SJSA1 (cell line): ENCODE results near the gene SCGB3A2. TPM values are rescaled to one million over a fixed set of nuclear protein-coding genes. Genes with fewer than 3 reads are reported as not detected.
"Not testable (repeated sequence)": the region's sequence is repeated elsewhere in the genome, so short reads cannot be mapped to it uniquely, and the experiment has no call there.

Experiments used
- DNase-seq, 2 experiments: peaks; one replicate each; pipeline ENCODE4 v3.0.0-alpha.2; 2015 to 2020; ENCODE audit warnings: low spot score in 2 of 2, low read depth in 1 of 2
- H3K27ac ChIP-seq: fragments of 250-450 bp; sonication (Bioruptor Pico); 2 replicates; pipeline ENCODE4 v1.5.1; 2020; ENCODE audit warnings: mild to moderate bottlenecking, moderate library complexity
- H3K27me3 ChIP-seq: fragments of 250-450 bp; sonication (Bioruptor Pico); replicated peaks from 2 replicates; pipeline ENCODE4 v1.5.1; 2020; ENCODE audit warnings: mild to moderate bottlenecking, moderate library complexity
- H3K36me3 ChIP-seq: fragments of 250-450 bp; sonication (Bioruptor Pico); 2 replicates; pipeline ENCODE4 v1.5.1; 2020; ENCODE audit warnings: mild to moderate bottlenecking
- H3K4me1 ChIP-seq: fragments of 250-450 bp; sonication (Bioruptor Pico); replicated peaks from 2 replicates; pipeline ENCODE4 v1.6.1; 2021; ENCODE audit warnings: mild to moderate bottlenecking
- H3K4me3 ChIP-seq: fragments of 250-450 bp; sonication (Bioruptor Pico); 2 replicates; pipeline ENCODE4 v1.5.1; 2020; ENCODE audit warnings: mild to moderate bottlenecking
- H3K9me3 ChIP-seq: fragments of 250-450 bp; sonication (Bioruptor Pico); replicated peaks from 2 replicates; pipeline ENCODE4 v1.5.1; 2020; ENCODE audit warnings: mild to moderate bottlenecking
- total RNA-seq: library from RNA; depleted of rRNA; stranded (reverse); fragments of >200 nt; shearing (Covaris generic); gene quantifications from 2 replicates; pipeline ENCODE4 v1.2.3, GENCODE V29; 2014

The SCGB3A2 gene
- total RNA-seq, 1 experiment from 2014 or later: not detected

DNA sequence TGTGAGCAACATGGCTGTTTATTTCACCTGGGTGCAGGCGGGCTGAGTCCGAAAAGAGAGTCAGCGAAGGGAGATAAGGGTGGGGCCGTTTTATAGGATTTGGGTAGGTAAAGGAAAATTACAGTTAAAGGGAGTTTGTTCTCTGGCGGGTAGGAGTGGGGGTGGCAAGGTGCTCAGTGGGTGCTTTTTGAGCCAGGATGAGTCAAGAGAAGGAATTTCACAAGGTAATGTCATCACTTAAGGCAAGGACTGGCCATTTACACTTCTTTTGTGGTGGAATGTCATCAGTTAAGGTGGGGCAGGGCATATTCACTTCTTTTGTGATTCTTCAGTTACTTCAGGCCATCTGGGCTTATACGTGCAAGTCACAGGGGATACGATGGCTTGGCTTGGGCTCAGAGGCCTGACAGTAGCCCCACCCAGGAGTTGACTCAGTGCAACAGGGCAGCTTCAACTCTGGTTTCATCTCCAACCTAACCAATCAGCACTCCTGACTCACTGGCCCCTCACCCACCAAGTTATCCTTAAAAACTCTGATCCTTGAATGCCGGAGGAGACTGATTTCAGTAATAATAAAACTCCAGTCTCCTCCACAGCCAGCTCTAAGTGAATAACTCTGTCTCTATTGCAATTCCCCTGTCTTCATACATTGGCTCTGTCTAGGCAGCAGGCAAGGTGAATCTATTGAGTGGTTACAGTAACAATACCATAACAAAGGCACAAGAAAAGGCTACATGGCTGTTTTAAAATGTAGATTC is 4.2 kb upstream of the SCGB3A2 start:
- not testable (repeated sequence) for DNase-seq, H3K9me3 ChIP-seq, H3K27ac ChIP-seq, H3K4me3 ChIP-seq, H3K36me3 ChIP-seq, H3K27me3 ChIP-seq, H3K4me1 ChIP-seq

- Histone ChIP-seq H3K36me3 (no peaks in the 10 kb centered on the region), H3K9me3 (no peaks in the 10 kb centered on the region), H3K27ac (no peak overlapping the region), H3K4me3 (no peak overlapping the region), H3K27me3 (no peaks in the 10 kb centered on the region; the same call in none of the 2 replicates), H3K4me1 (no peaks in the 10 kb centered on the region)
- DNase-seq: no peak
Measured at GRCh38 chr5:147874910-147875367, 3.6 kb upstream of the SCGB3A2 start.

DNA sequence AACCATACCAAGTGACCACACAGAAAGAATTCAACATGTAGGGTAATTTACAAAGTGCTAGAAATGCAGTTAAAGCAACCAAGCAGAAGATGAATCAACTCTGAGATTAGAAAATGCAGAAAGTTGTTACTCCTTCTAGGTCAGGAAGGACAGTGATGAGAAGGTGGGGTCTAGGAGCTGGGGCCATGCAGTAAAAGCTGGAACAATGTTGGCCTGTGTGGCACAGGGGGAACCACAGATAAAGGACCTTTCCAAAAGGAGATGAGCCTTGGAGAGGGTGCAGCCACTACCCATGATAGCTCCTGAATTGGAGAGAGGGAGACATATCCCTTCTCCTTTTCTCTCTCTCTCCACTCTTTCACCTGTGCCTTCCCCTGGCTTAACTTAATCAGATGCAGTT is 2.4 kb upstream of the SCGB3A2 start:
- Histone ChIP-seq H3K4me1 (no peaks in the 10 kb centered on the region), H3K27ac (no peak overlapping the region)

GRCh38 chr5:147876626-147877025 is 1.9 kb upstream of the SCGB3A2 start:
- Histone ChIP-seq H3K4me3 (no peak overlapping the region), H3K27me3 (no peaks in the 10 kb centered on the region; the same call in none of the 2 replicates), H3K4me1 (no peaks in the 10 kb centered on the region), H3K36me3 (no peaks in the 10 kb centered on the region), H3K9me3 (no peaks in the 10 kb centered on the region), H3K27ac (no peak overlapping the region)
- DNase-seq: no peak

More for the DNA sequence above, 2.4 kb upstream of the SCGB3A2 start:
- no peak for DNase-seq
- Histone ChIP-seq H3K9me3 (no peaks in the 10 kb centered on the region), H3K4me3 (no peak overlapping the region), H3K36me3 (no peaks in the 10 kb centered on the region), H3K27me3 (no peaks in the 10 kb centered on the region; the same call in none of the 2 replicates)

- Histone ChIP-seq H3K27me3 (no peaks in the 10 kb centered on the region; the same call in none of the 2 replicates), H3K36me3 (no peaks in the 10 kb centered on the region), H3K4me1 (no peaks in the 10 kb centered on the region), H3K4me3 (no peak overlapping the region), H3K27ac (no peak overlapping the region), H3K9me3 (no peaks in the 10 kb centered on the region)
- DNase-seq: no peak
Measured at GRCh38 chr5:147879784-147880183, 1.3 kb downstream of the SCGB3A2 start.

- Histone ChIP-seq H3K4me3 (no peak overlapping the region), H3K4me1 (no peaks in the 10 kb centered on the region), H3K27me3 (no peaks in the 10 kb centered on the region; the same call in none of the 2 replicates), H3K36me3 (no peaks in the 10 kb centered on the region), H3K9me3 (no peaks in the 10 kb centered on the region), H3K27ac (no peak overlapping the region)
- no peak for DNase-seq
Measured at GRCh38 chr5:147880487-147880886, 2.0 kb downstream of the SCGB3A2 start.

DNA sequence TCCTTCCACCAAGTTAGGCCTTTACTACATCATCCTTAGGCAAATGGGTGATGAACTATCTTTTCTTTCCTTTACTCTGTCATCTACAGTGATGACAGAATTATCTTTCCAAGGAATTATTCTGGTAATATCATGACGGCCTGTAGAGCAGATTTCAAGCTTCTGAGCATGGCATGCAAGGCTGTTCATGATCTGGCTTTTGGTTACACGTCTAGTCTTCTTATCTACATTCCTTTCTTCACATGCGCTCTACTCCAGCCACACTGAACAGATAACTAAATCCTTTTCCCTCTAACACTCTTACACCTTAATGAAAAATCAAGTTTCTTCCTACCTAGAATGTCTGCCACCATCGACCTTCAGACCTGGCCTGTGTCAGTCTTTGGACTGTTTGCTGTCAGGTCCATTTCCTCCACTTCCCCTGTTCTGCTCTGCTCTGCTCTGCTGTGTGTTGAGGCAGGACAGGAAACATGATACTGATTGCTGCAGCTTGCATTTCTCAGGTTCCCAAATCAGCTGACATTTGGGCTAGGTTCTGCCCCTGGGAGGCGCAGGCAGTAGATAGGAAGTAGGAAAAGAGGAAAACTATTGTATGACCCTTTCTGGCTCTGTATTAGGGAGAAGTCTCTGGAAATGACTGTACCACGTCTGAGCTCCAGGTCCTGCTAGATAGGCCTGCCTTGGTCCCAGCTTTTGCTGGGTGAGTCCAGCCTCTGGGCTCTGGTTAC is 4.2 kb downstream of the SCGB3A2 start:
- Histone ChIP-seq H3K27ac (no peak overlapping the region), H3K4me1 (peaks cover 7% of the 10 kb centered on the region), H3K4me3 (no peak overlapping the region), H3K27me3 (no peaks in the 10 kb centered on the region; the same call in 1 of the 2 replicates), H3K9me3 (no peaks in the 10 kb centered on the region), H3K36me3 (no peaks in the 10 kb centered on the region)
- no peak for DNase-seq

GRCh38 chr5:147887026-147887627 is 8.6 kb downstream of the SCGB3A2 start:
- Histone ChIP-seq H3K4me3 (no peak overlapping the region), H3K4me1 (peaks cover 23% of the 10 kb centered on the region), H3K27ac (no peak overlapping the region), H3K27me3 (no peaks in the 10 kb centered on the region), H3K9me3 (no peaks in the 10 kb centered on the region), H3K36me3 (no peaks in the 10 kb centered on the region)
- peak; percentile 44 to 69 for DNase-seq

DNA sequence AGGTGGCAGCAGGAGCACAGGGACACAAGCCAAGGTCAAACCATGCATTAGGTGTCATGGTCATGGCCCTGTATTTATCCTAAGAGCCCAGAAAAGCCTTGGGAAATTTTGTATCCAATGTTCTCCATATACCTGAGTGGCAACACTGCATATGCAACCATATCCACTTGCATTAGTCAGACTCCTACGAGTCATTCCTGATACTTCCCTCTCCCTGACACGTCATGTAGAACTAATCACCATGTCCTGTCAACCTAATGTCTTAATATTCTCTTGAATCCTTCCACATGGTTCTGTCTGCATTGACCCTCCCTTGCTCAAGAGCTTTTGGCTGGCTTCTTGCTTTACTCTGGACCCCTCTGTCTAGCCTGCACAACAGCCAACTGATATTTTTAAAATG is 9.4 kb downstream of the SCGB3A2 start:
- DNase-seq: no peak
- Histone ChIP-seq H3K4me3 (no peak overlapping the region), H3K4me1 (peaks cover 29% of the 10 kb centered on the region), H3K27me3 (no peaks in the 10 kb centered on the region), H3K9me3 (no peaks in the 10 kb centered on the region), H3K36me3 (no peaks in the 10 kb centered on the region), H3K27ac (no peak overlapping the region)

DNA sequence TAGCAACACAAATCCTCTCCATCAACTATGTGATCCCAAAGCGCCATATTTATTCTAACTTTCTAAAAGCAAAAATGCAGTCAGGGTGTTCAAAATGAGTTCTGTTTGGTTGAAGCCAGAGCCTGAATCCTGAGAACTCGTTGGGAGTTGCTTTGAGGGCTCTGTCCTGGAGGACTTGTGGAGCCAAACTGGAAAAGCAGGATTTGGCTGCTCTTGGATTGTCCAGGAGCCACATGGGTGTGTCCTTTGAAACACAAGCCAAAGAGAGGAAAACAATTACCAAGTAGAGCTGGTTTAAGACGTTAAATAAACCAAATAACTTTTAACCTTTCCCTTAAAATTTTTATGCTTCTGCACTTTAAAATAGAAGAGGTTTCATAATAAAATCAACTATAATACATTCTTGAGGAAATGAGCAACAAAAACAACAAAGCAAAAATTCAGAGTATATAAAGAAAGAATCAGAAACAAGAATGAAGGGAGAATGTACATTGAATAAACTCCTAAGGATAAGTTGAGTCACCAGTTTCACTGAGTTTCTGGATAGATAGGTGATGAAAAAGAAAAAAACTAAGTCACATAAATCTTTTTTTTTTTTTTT is 14.3 kb downstream of the SCGB3A2 start:
- H3K27me3 ChIP-seq: no peaks in the 10 kb centered on the region
- no peaks in the 10 kb centered on the region for H3K36me3 ChIP-seq
- peaks cover 38% of the 10 kb centered on the region for H3K4me1 ChIP-seq
- no peak overlapping the region for H3K4me3 ChIP-seq
- no peaks in the 10 kb centered on the region for H3K9me3 ChIP-seq
- H3K27ac ChIP-seq: peak overlapping the region; percentile 64
- peak; percentile 69 to 79 for DNase-seq

- DNase-seq: no peak
- Histone ChIP-seq H3K27me3 (no peaks in the 10 kb centered on the region), H3K27ac (peak overlapping the region; percentile 64), H3K4me1 (peaks cover 43% of the 10 kb centered on the region), H3K9me3 (no peaks in the 10 kb centered on the region), H3K4me3 (no peak overlapping the region), H3K36me3 (no peaks in the 10 kb centered on the region)
Measured at GRCh38 chr5:147893820-147894219, 15.3 kb downstream of the SCGB3A2 start.

GRCh38 chr5:147895864-147896263 is 17.4 kb downstream of the SCGB3A2 start:
- H3K36me3 ChIP-seq: no peaks in the 10 kb centered on the region
- H3K27me3 ChIP-seq: no peaks in the 10 kb centered on the region
- peaks cover 64% of the 10 kb centered on the region for H3K4me1 ChIP-seq
- no peak overlapping the region for H3K27ac ChIP-seq
- no peaks in the 10 kb centered on the region for H3K9me3 ChIP-seq
- no peak for DNase-seq
- H3K4me3 ChIP-seq: no peak overlapping the region

- Histone ChIP-seq H3K4me3 (no peak overlapping the region), H3K27ac (peak overlapping the region; percentile 82), H3K4me1 (peaks cover 59% of the 10 kb centered on the region), H3K9me3 (no peaks in the 10 kb centered on the region), H3K27me3 (no peaks in the 10 kb centered on the region), H3K36me3 (no peaks in the 10 kb centered on the region)
- peak in 1 of 2 experiments; percentile 80 for DNase-seq
Measured at GRCh38 chr5:147898875-147899401, 20.4 kb downstream of the SCGB3A2 start.
